Left lung (tissue), 10 donors: ENCODE data around the gene COASY. TPM values are rescaled to one million over a fixed set of nuclear protein-coding genes. Genes with fewer than 3 reads are reported as not detected.
"Not testable (repeated sequence)": the region's sequence is repeated elsewhere in the genome, so short reads cannot be mapped to it uniquely, and the experiment has no call there.

ENCODE experiments used
- ATAC-seq: fragments of 200-7000 bp; cut with Tn5 transposase; one replicate; pipeline ENCODE4 v1.9.1; 2020; ENCODE audit warnings: moderate library complexity
- DNase-seq, 4 donors: peaks; one replicate each; pipeline ENCODE4 v3.0.0-alpha.2; 2013 to 2020
- H3K27ac ChIP-seq, 2 donors: fragments of 200-600 bp; sonication (generic) in 1 of 2; one replicate each; pipeline versions ENCODE4 v1.5.0 to v1.8.0; 2020 to 2021
- H3K27me3 ChIP-seq, 2 donors: fragments of 200-600 bp; sonication (generic) in 1 of 2; one replicate each; pipeline versions ENCODE4 v1.5.0 to v1.8.0; 2020 to 2021
- H3K36me3 ChIP-seq, 2 donors: fragments of 200-600 bp; sonication (generic) in 1 of 2; one replicate each; pipeline versions ENCODE4 v1.5.0 to v1.8.0; 2020 to 2021
- H3K4me1 ChIP-seq, 2 donors: fragments of 200-600 bp; one replicate each; pipeline ENCODE4 v1.8.0; 2021
- H3K4me3 ChIP-seq, 2 donors: fragments of 200-600 bp; sonication (generic) in 1 of 2; one replicate each; pipeline versions ENCODE4 v1.5.0 to v1.8.0; 2020 to 2021; ENCODE audit warnings: mild to moderate bottlenecking in 1 of 2
- H3K9me3 ChIP-seq, 2 donors: fragments of 200-600 bp; sonication (generic) in 1 of 2; one replicate each; pipeline versions ENCODE4 v1.5.0 to v1.8.0; 2020 to 2021
- CTCF ChIP-seq, 2 donors: fragments of 200-600 bp; sonication (generic) in 1 of 2; IDR thresholded peaks; one replicate each; pipeline versions ENCODE4 v1.5.0 to v1.8.0; 2021; ENCODE audit warnings: antibody characterized with exemption in 2 of 2
- intact Hi-C, 2 donors: fragments of 100-400 bp; cut with DNase I; formaldehyde crosslinking; loops; one replicate each; pipeline versions ENCODE4 v1.11.2 to v1.14.2; 2022
- polyA plus RNA-seq, 6 donors: library from polyadenylated mRNA; unstranded; fragments of 120-200 nt; gene quantifications; one replicate each; pipeline ENCODE4 v1.2.1, GENCODE V29; 2013; ENCODE audit not compliant: insufficient read length in 6 of 6
- total RNA-seq, 2 donors: library from RNA; stranded (reverse); fragmentation: NEBNext Ultra II Directional; extraction: Animal tissue kit (Norgen Biotek cat#: 25700); gene quantifications; one replicate each; pipeline ENCODE4 v1.2.1, GENCODE V29; 2021
- donor health status: DM: no; HTN: yes; CAD: no.
- donor health status: DM: no; HTN: no; CAD: no.

The COASY gene
- total and polyA plus RNA-seq, 8 donors = 41.1 to 116 (median 43.7) TPM

GRCh38 chr17:42555122-42555622 is 6.8 kb upstream of the COASY start:
- no peaks in the 10 kb centered on the region for H3K9me3 ChIP-seq
- H3K4me1 ChIP-seq = peaks cover 16 to 20% of the 10 kb centered on the region in 2 donors
- H3K27ac ChIP-seq = peak overlapping the region; percentile 75 to 90
- H3K4me3 ChIP-seq = peak overlapping the region; percentile 73 to 88
- no peaks in the 10 kb centered on the region for H3K36me3 ChIP-seq
- H3K27me3 ChIP-seq = no peaks in the 10 kb centered on the region
- DNase-seq (no peak), ATAC-seq (no peak)
- intact Hi-C loops = no loop called here
- no peak for TF ChIP-seq CTCF (IDR thresholded peaks at IDR 0.05)

- H3K27ac ChIP-seq, intact Hi-C loops, H3K36me3 ChIP-seq: not testable (repeated sequence)
These were observed 5.9 kb upstream of the COASY start for GRCh38 chr17:42555961-42556617.

GRCh38 chr17:42559075-42559474 is 2.9 kb upstream of the COASY start:
- Histone ChIP-seq H3K9me3 (no peaks in the 10 kb centered on the region), H3K36me3 (peaks cover 0 to under 1% of the 10 kb centered on the region in 2 donors), H3K4me1 (peaks cover 22 to 33% of the 10 kb centered on the region in 2 donors), H3K4me3 (no peak overlapping the region), H3K27ac (peak overlapping the region; percentile 35 to 39), H3K27me3 (no peaks in the 10 kb centered on the region)
- DNase-seq = peak in 1 of 4 donors; percentile 72
- no peak for TF ChIP-seq CTCF (IDR thresholded peaks at IDR 0.05)
- peak; percentile 40 for ATAC-seq
- intact Hi-C loops = no loop called here

More at GRCh38 chr17:42555961-42556617, 5.9 kb upstream of the COASY start:
- H3K27me3 ChIP-seq, ATAC-seq, H3K9me3 ChIP-seq, DNase-seq, H3K4me3 ChIP-seq: not testable (repeated sequence)
- peaks cover 16 to 21% of the 10 kb centered on the region in 2 donors for H3K4me1 ChIP-seq

- Histone ChIP-seq H3K9me3 (no peaks in the 10 kb centered on the region), H3K4me3 (no peak overlapping the region), H3K4me1 (peaks cover 20 to 39% of the 10 kb centered on the region in 2 donors), H3K27me3 (no peaks in the 10 kb centered on the region), H3K36me3 (peaks cover 0 to 12% of the 10 kb centered on the region in 2 donors), H3K27ac (no peak overlapping the region)
- DNase-seq (no peak), ATAC-seq (no peak)
- TF ChIP-seq CTCF (IDR thresholded peaks at IDR 0.05) = no peak
- intact Hi-C loops = no loop called here
These were observed 1.7 kb upstream of the COASY start for GRCh38 chr17:42560246-42560645.

GRCh38 chr17:42562388-42563142 is 617 bp downstream of the COASY start:
- DNase-seq = peak in 1 of 4 donors; percentile 79
- peak overlapping the region; percentile 79 to 93 for H3K27ac ChIP-seq
- peaks cover 0 to 21% of the 10 kb centered on the region in 2 donors for H3K36me3 ChIP-seq
- H3K4me1 ChIP-seq = peaks cover 27 to 48% of the 10 kb centered on the region in 2 donors
- ATAC-seq = no peak
- H3K4me3 ChIP-seq = peak overlapping the region; percentile 69 to 96
- no peaks in the 10 kb centered on the region for H3K27me3 ChIP-seq
- TF ChIP-seq CTCF (IDR thresholded peaks at IDR 0.05) = no peak
- intact Hi-C loops = no loop called here
- no peaks in the 10 kb centered on the region for H3K9me3 ChIP-seq
